ENCODE data around the gene KRT4.

KRT4 gene

GRCh38 chr12:52811191-52812072, 2.5 kb downstream of the KRT4 start:
- no peaks in the 10 kb centered on the region for H3K9me3 ChIP-seq (ENCODE audit: low read length)
- H3K4me3 ChIP-seq (ENCODE audit: low read depth in 1 of 2, low read length in 2 of 2) = no peak overlapping the region
- no peaks in the 10 kb centered on the region for H3K27me3 ChIP-seq (ENCODE audit: control insufficient read depth in 1 of 2, insufficient read depth in 2 of 2, low read length in 2 of 2)
- H3K27ac ChIP-seq (ENCODE audit: low read depth, low read length) = no peak overlapping the region
- no peaks in the 10 kb centered on the region for H3K36me3 ChIP-seq (ENCODE audit: insufficient read depth, low read length)
- H3K4me1 ChIP-seq (ENCODE audit: insufficient read depth, low read length) = no peaks in the 10 kb centered on the region
- H3K9ac ChIP-seq (ENCODE audit: low read length) = no peak overlapping the region

GRCh38 chr12:52810554-52810953, 3.4 kb downstream of the KRT4 start:
- Histone ChIP-seq H3K9me3 (ENCODE audit: low read length) (no peaks in the 10 kb centered on the region), H3K9ac (ENCODE audit: low read length) (no peak overlapping the region), H3K36me3 (ENCODE audit: insufficient read depth, low read length) (no peaks in the 10 kb centered on the region), H3K4me1 (ENCODE audit: insufficient read depth, low read length) (no peaks in the 10 kb centered on the region), H3K4me3 (ENCODE audit: low read depth in 1 of 2, low read length in 2 of 2) (no peak overlapping the region), H3K27ac (ENCODE audit: low read depth, low read length) (no peak overlapping the region), H3K27me3 (ENCODE audit: control insufficient read depth in 1 of 2, insufficient read depth in 2 of 2, low read length in 2 of 2) (no peaks in the 10 kb centered on the region)

- Histone ChIP-seq H3K27ac (ENCODE audit: low read depth, low read length) (no peak overlapping the region), H3K9me3 (ENCODE audit: low read length) (no peaks in the 10 kb centered on the region), H3K36me3 (ENCODE audit: insufficient read depth, low read length) (no peaks in the 10 kb centered on the region), H3K4me1 (ENCODE audit: insufficient read depth, low read length) (no peaks in the 10 kb centered on the region), H3K4me3 (ENCODE audit: low read depth in 1 of 2, low read length in 2 of 2) (no peak overlapping the region), H3K27me3 (ENCODE audit: control insufficient read depth in 1 of 2, insufficient read depth in 2 of 2, low read length in 2 of 2) (no peaks in the 10 kb centered on the region), H3K9ac (ENCODE audit: low read length) (no peak overlapping the region)
Observed at GRCh38 chr12:52809166-52809565, 4.8 kb downstream of the KRT4 start.

- no peak overlapping the region for H3K9ac ChIP-seq (ENCODE audit: low read length)
- H3K36me3 ChIP-seq (ENCODE audit: insufficient read depth, low read length) = no peaks in the 10 kb centered on the region
- no peak overlapping the region for H3K27ac ChIP-seq (ENCODE audit: low read depth, low read length)
- H3K9me3 ChIP-seq (ENCODE audit: low read length) = no peaks in the 10 kb centered on the region
- H3K27me3 ChIP-seq (ENCODE audit: control insufficient read depth in 1 of 2, insufficient read depth in 2 of 2, low read length in 2 of 2) = no peaks in the 10 kb centered on the region
- no peak overlapping the region for H3K4me3 ChIP-seq (ENCODE audit: low read depth in 1 of 2, low read length in 2 of 2)
- H3K4me1 ChIP-seq (ENCODE audit: insufficient read depth, low read length) = no peaks in the 10 kb centered on the region
Observed at GRCh38 chr12:52808573-52809160, 5.2 kb downstream of the KRT4 start.

- Histone ChIP-seq H3K36me3 (ENCODE audit: insufficient read depth, low read length) (no peaks in the 10 kb centered on the region), H3K9me3 (ENCODE audit: low read length) (no peaks in the 10 kb centered on the region), H3K4me3 (ENCODE audit: low read depth in 1 of 2, low read length in 2 of 2) (no peak overlapping the region), H3K9ac (ENCODE audit: low read length) (no peak overlapping the region), H3K27me3 (ENCODE audit: control insufficient read depth in 1 of 2, insufficient read depth in 2 of 2, low read length in 2 of 2) (no peaks in the 10 kb centered on the region), H3K27ac (ENCODE audit: low read depth, low read length) (no peak overlapping the region), H3K4me1 (ENCODE audit: insufficient read depth, low read length) (no peaks in the 10 kb centered on the region)
Observed at GRCh38 chr12:52807544-52808470, 6.1 kb downstream of the KRT4 start.

- Histone ChIP-seq H3K36me3 (ENCODE audit: insufficient read depth, low read length) (no peaks in the 10 kb centered on the region), H3K27me3 (ENCODE audit: control insufficient read depth in 1 of 2, insufficient read depth in 2 of 2, low read length in 2 of 2) (no peaks in the 10 kb centered on the region), H3K9ac (ENCODE audit: low read length) (no peak overlapping the region), H3K4me1 (ENCODE audit: insufficient read depth, low read length) (no peaks in the 10 kb centered on the region), H3K4me3 (ENCODE audit: low read depth in 1 of 2, low read length in 2 of 2) (no peak overlapping the region), H3K9me3 (ENCODE audit: low read length) (no peaks in the 10 kb centered on the region), H3K27ac (ENCODE audit: low read depth, low read length) (no peak overlapping the region)
Observed at GRCh38 chr12:52806821-52807543, 6.9 kb downstream of the KRT4 start.

GRCh38 chr12:52806169-52806811, 7.6 kb downstream of the KRT4 start:
- Histone ChIP-seq H3K27me3 (ENCODE audit: control insufficient read depth in 1 of 2, insufficient read depth in 2 of 2, low read length in 2 of 2) (no peaks in the 10 kb centered on the region), H3K4me1 (ENCODE audit: insufficient read depth, low read length) (no peaks in the 10 kb centered on the region), H3K36me3 (ENCODE audit: insufficient read depth, low read length) (no peaks in the 10 kb centered on the region), H3K9ac (ENCODE audit: low read length) (no peak overlapping the region), H3K4me3 (ENCODE audit: low read depth in 1 of 2, low read length in 2 of 2) (no peak overlapping the region), H3K9me3 (ENCODE audit: low read length) (no peaks in the 10 kb centered on the region), H3K27ac (ENCODE audit: low read depth, low read length) (no peak overlapping the region)

GRCh38 chr12:52805739-52806138, 8.2 kb downstream of the KRT4 start:
- Histone ChIP-seq H3K27ac (ENCODE audit: low read depth, low read length) (no peak overlapping the region), H3K4me3 (ENCODE audit: low read depth in 1 of 2, low read length in 2 of 2) (no peak overlapping the region), H3K9ac (ENCODE audit: low read length) (no peak overlapping the region), H3K36me3 (ENCODE audit: insufficient read depth, low read length) (no peaks in the 10 kb centered on the region), H3K4me1 (ENCODE audit: insufficient read depth, low read length) (no peaks in the 10 kb centered on the region), H3K9me3 (ENCODE audit: low read length) (no peaks in the 10 kb centered on the region), H3K27me3 (ENCODE audit: control insufficient read depth in 1 of 2, insufficient read depth in 2 of 2, low read length in 2 of 2) (no peaks in the 10 kb centered on the region)

- no peaks in the 10 kb centered on the region for H3K4me1 ChIP-seq (ENCODE audit: insufficient read depth, low read length)
- no peaks in the 10 kb centered on the region for H3K36me3 ChIP-seq (ENCODE audit: insufficient read depth, low read length)
- H3K9me3 ChIP-seq (ENCODE audit: low read length) = no peaks in the 10 kb centered on the region
- no peak overlapping the region for H3K9ac ChIP-seq (ENCODE audit: low read length)
- no peak overlapping the region for H3K4me3 ChIP-seq (ENCODE audit: low read depth in 1 of 2, low read length in 2 of 2)
- H3K27me3 ChIP-seq (ENCODE audit: control insufficient read depth in 1 of 2, insufficient read depth in 2 of 2, low read length in 2 of 2) = no peaks in the 10 kb centered on the region
- H3K27ac ChIP-seq (ENCODE audit: low read depth, low read length) = no peak overlapping the region
Observed at GRCh38 chr12:52805000-52805399, 8.9 kb downstream of the KRT4 start.

- no peaks in the 10 kb centered on the region for H3K4me1 ChIP-seq (ENCODE audit: insufficient read depth, low read length)
- H3K9ac ChIP-seq (ENCODE audit: low read length) = no peak overlapping the region
- H3K4me3 ChIP-seq (ENCODE audit: low read depth in 1 of 2, low read length in 2 of 2) = no peak overlapping the region
- no peaks in the 10 kb centered on the region for H3K27me3 ChIP-seq (ENCODE audit: control insufficient read depth in 1 of 2, insufficient read depth in 2 of 2, low read length in 2 of 2)
- H3K9me3 ChIP-seq (ENCODE audit: low read length) = no peaks in the 10 kb centered on the region
- no peak overlapping the region for H3K27ac ChIP-seq (ENCODE audit: low read depth, low read length)
- H3K36me3 ChIP-seq (ENCODE audit: insufficient read depth, low read length) = no peaks in the 10 kb centered on the region
Observed at GRCh38 chr12:52802442-52802841, 11.5 kb downstream of the KRT4 start.

Measured in muscle layer of colon (tissue), 2 donors.